ENCODE measurements around the gene NANS.

DNA sequence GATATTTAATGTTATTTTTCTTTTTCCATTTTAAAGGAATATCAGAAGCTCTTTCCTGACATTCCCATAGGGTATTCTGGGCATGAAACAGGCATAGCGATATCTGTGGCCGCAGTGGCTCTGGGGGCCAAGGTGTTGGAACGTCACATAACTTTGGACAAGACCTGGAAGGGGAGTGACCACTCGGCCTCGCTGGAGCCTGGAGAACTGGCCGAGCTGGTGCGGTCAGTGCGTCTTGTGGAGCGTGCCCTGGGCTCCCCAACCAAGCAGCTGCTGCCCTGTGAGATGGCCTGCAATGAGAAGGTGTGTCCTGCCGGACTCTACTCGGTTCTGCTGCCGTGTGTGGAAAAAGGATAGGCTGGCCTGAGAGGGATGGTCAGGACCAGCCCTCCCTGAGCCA, 24.2 kb downstream of the NANS start:
- TF ChIP-seq POLR2A (IDR thresholded peaks at IDR 0.05), result no peak
- TF ChIP-seq, protein P1, sequence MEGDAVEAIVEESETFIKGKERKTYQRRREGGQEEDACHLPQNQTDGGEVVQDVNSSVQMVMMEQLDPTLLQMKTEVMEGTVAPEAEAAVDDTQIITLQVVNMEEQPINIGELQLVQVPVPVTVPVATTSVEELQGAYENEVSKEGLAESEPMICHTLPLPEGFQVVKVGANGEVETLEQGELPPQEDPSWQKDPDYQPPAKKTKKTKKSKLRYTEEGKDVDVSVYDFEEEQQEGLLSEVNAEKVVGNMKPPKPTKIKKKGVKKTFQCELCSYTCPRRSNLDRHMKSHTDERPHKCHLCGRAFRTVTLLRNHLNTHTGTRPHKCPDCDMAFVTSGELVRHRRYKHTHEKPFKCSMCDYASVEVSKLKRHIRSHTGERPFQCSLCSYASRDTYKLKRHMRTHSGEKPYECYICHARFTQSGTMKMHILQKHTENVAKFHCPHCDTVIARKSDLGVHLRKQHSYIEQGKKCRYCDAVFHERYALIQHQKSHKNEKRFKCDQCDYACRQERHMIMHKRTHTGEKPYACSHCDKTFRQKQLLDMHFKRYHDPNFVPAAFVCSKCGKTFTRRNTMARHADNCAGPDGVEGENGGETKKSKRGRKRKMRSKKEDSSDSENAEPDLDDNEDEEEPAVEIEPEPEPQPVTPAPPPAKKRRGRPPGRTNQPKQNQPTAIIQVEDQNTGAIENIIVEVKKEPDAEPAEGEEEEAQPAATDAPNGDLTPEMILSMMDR (IDR thresholded peaks at IDR 0.05), result no peak
